GM12878 (cell line): ENCODE data around the gene NECTIN2. TPM values are rescaled to one million over a fixed set of nuclear protein-coding genes. Genes with fewer than 3 reads are reported as not detected.

Source experiments
- ATAC-seq: fragments of 200-7000 bp; cut with Tn5 transposase; 3 replicates; pipeline ENCODE4 v1.9.1; 2020; ENCODE audit warnings: mild to moderate bottlenecking, moderate library complexity
- BruUV-seq: library from RNA; stranded (reverse); fragments of 400-500 nt; replicated peaks from 2 replicates; lab custom pipeline; 2021; lab: Mats Ljungman, UMichigan
- CTCF ChIA-PET: fragments of 300-600 bp; sonication (Branson Sonifier 250); formaldehyde crosslinking; extraction: SDS; loops from one replicate; lab custom pipeline; 2021; ENCODE audit warnings: inconsistent platforms; lab: Yijun Ruan, JAX
- POLR2A ChIA-PET: fragments of 350-600 bp; formaldehyde crosslinking; extraction: SDS; loops from one replicate; lab custom pipeline; 2021; ENCODE audit warnings: inconsistent platforms; lab: Charles Lee
- RAD21 ChIA-PET: fragments of 300-600 bp; sonication (Branson Sonifier 250); formaldehyde crosslinking; loops from one replicate; lab custom pipeline; 2023; ENCODE audit warnings: antibody characterized with exemption; ENCODE audit not compliant: unreplicated experiment; lab: Charles Lee
- SMC1A ChIA-PET: fragments of 300-600 bp; sonication (Branson Sonifier 250); formaldehyde crosslinking; loops from one replicate; lab custom pipeline; 2023; ENCODE audit not compliant: unreplicated experiment, uncharacterized antibody; lab: Charles Lee
- DNase-seq: peaks from one replicate; pipeline ENCODE4 v3.0.0-alpha.2; 2011; ENCODE audit warnings: low read depth, low spot score
- FAIRE-seq: peaks from 3 replicates; lab custom pipeline; 2011; peaks lifted over from hg19 to GRCh38; lab: Jason Lieb, UNC
- H2AFZ ChIP-seq: 2 replicates; pipeline ENCODE4 v1.6.0; 2011; ENCODE audit warnings: low read depth, low read length, control low read depth; ENCODE audit not compliant: control insufficient read depth
- H3K27ac ChIP-seq: 2 replicates; pipeline ENCODE4 v1.5.1; 2011; ENCODE audit warnings: control low read depth; ENCODE audit not compliant: control insufficient read depth, insufficient read depth
- H3K27me3 ChIP-seq, 2 experiments: replicated peaks in 1 of 2; 2 replicates each; pipeline versions ENCODE4 v1.6.0 to v1.6.1; 2011; ENCODE audit warnings: low read length in 1 of 2; ENCODE audit not compliant: control insufficient read depth in 2 of 2, insufficient read depth in 2 of 2
- H3K36me3 ChIP-seq, 2 experiments: 2 replicates each; pipeline ENCODE4 v1.5.1; 2011; ENCODE audit warnings: low read length in 1 of 2; ENCODE audit not compliant: control insufficient read depth in 2 of 2, insufficient read depth in 2 of 2
- H3K4me1 ChIP-seq: 2 replicates; pipeline ENCODE4 v1.6.1; 2011; ENCODE audit warnings: mild to moderate bottlenecking, low read length, moderate library complexity, mixed read lengths; ENCODE audit not compliant: control insufficient read depth, insufficient read depth
- H3K4me2 ChIP-seq: 2 replicates; pipeline ENCODE4 v1.6.0; 2011; ENCODE audit warnings: control low read depth; ENCODE audit not compliant: control insufficient read depth, insufficient read depth
- H3K4me3 ChIP-seq: fragments of 200-600 bp; sonication (generic); 2 replicates; pipeline ENCODE4 v1.5.1; 2016
- H3K79me2 ChIP-seq: 2 replicates; pipeline ENCODE4 v1.6.0; 2011; ENCODE audit warnings: low read length; ENCODE audit not compliant: control insufficient read depth, insufficient read depth
- H3K9ac ChIP-seq: 2 replicates; pipeline ENCODE4 v1.8.0; 2011; ENCODE audit warnings: low read length, control low read depth, mixed read lengths; ENCODE audit not compliant: control insufficient read depth, insufficient read depth
- H3K9me3 ChIP-seq: replicated peaks from 3 replicates; pipeline ENCODE4 v1.5.1; 2011; ENCODE audit warnings: mild to moderate bottlenecking, low read length; ENCODE audit not compliant: control insufficient read depth, insufficient read depth
- H4K20me1 ChIP-seq: 2 replicates; pipeline ENCODE4 v1.6.0; 2011; ENCODE audit not compliant: control insufficient read depth, insufficient read depth
- BHLHE40 ChIP-seq, 2 experiments: fragments of 450-650 bp in 1 of 2; IDR thresholded peaks; 2 replicates each; pipeline ENCODE4 v1.6.1; 2011 to 2017; ENCODE audit warnings: low read depth in 2 of 2, borderline replicate concordance in 1 of 2, improper control_type of control experiment in 1 of 2, low read length in 1 of 2, mild to moderate bottlenecking in 1 of 2
- JUND ChIP-seq: IDR thresholded peaks from 2 replicates; pipeline ENCODE4 v1.6.1; 2012; ENCODE audit warnings: low read depth, mild to moderate bottlenecking, low read length, improper control_type of control experiment, moderate library complexity
- KAT2A ChIP-seq: conservative IDR thresholded peaks from 2 replicates; pipeline ENCODE4 v1.6.1; 2011; ENCODE audit warnings: low read depth, low read length; ENCODE audit not compliant: control insufficient read depth
- KDM1A ChIP-seq: fragments of 200-600 bp; sonication (generic); IDR thresholded peaks from 2 replicates; pipeline ENCODE4 v1.6.1; 2016; ENCODE audit warnings: borderline replicate concordance
- MEF2A ChIP-seq: IDR thresholded peaks from 2 replicates; pipeline ENCODE4 v1.6.1; 2011; ENCODE audit warnings: low read depth, mild to moderate bottlenecking, low read length, moderate library complexity; ENCODE audit not compliant: insufficient read depth
- MTA2 ChIP-seq: fragments of 450-650 bp; IDR thresholded peaks from 2 replicates; pipeline ENCODE4 v1.6.1; 2016; ENCODE audit warnings: low read depth, mild to moderate bottlenecking, moderate library complexity
- MYC ChIP-seq: IDR thresholded peaks from 2 replicates; pipeline ENCODE4 v1.6.1; 2011; ENCODE audit warnings: mild to moderate bottlenecking, low read length, moderate library complexity, inconsistent platforms; ENCODE audit not compliant: insufficient read depth, insufficient replicate concordance, insufficient read length, severe bottlenecking
- REST ChIP-seq: IDR thresholded peaks from 2 replicates; pipeline ENCODE4 v1.6.1; 2012; ENCODE audit warnings: mild to moderate bottlenecking, low read depth, low read length
- SMAD5 ChIP-seq: IDR thresholded peaks from 2 replicates; pipeline ENCODE4 v1.6.1; 2016; ENCODE audit warnings: antibody characterized with exemption, low read depth
- SREBF1 ChIP-seq: IDR thresholded peaks from 2 replicates; pipeline ENCODE4 v1.6.1; 2012; ENCODE audit warnings: mild to moderate bottlenecking, low read length
- ZBED1 ChIP-seq: IDR thresholded peaks from 2 replicates; pipeline ENCODE4 v1.6.1; 2016; ENCODE audit warnings: borderline replicate concordance
- WGBS: methylation state at CpG from one replicate; pipeline ENCODE4 v1.1.6; 2016; ENCODE audit warnings: low lambda C conversion rate; ENCODE audit not compliant: insufficient replicate concordance, insufficient coverage; ENCODE audit errors: missing lambda C conversion rate; 5-methylcytosine and 5-hydroxymethylcytosine counted together
- in situ Hi-C: fragments of 300-500 bp; cut with MboI; formaldehyde crosslinking; loops from 9 replicates; pipeline ENCODE4 v1.14.3; 2018; ENCODE audit warnings: mixed read lengths
- intact Hi-C: fragments of 100-400 bp; cut with micrococcal nuclease; formaldehyde crosslinking; loops from one replicate; pipeline ENCODE4 v1.14.2; 2022; ENCODE audit not compliant: unreplicated experiment
- polyA plus RNA-seq, 11 experiments: library from polyadenylated mRNA; depleted of rRNA in 4 of 11; unstranded in 6 of 11; stranded (reverse) in 5 of 11; fragments of >200 nt; fragmentation: Nextera tagmentation in 4 of 11; fragmentation: Illumina TruSeq in 1 of 11; extraction: Ambion mirVana in 4 of 11; extraction: Trizol in 1 of 11; gene quantifications; 1 replicate in 1 of 11; 2 replicates in 10 of 11; pipeline versions ENCODE4 v1.2.1 to v1.2.3, GENCODE V29; 2011 to 2016; ENCODE audit warnings: inconsistent platforms in 2 of 11, missing spikeins in 2 of 11, low read depth in 1 of 11
- total RNA-seq, 4 experiments: library from RNA; depleted of rRNA in 3 of 4; stranded (reverse); fragments of >200 nt in 3 of 4; fragmentation: Illumina TruSeq in 1 of 4; extraction: Trizol in 1 of 4; gene quantifications; 2 replicates each; pipeline versions ENCODE4 v1.2.1 to v1.2.3, GENCODE V29; 2013 to 2021

Gene NECTIN2
- total and polyA plus RNA-seq, 10 of the 15 experiments (the other 5 are each of a cell fraction or from before 2014, with no cell fraction given), result 0.05 to 0.36 (median 0.26) TPM; not detected in 5

DNA sequence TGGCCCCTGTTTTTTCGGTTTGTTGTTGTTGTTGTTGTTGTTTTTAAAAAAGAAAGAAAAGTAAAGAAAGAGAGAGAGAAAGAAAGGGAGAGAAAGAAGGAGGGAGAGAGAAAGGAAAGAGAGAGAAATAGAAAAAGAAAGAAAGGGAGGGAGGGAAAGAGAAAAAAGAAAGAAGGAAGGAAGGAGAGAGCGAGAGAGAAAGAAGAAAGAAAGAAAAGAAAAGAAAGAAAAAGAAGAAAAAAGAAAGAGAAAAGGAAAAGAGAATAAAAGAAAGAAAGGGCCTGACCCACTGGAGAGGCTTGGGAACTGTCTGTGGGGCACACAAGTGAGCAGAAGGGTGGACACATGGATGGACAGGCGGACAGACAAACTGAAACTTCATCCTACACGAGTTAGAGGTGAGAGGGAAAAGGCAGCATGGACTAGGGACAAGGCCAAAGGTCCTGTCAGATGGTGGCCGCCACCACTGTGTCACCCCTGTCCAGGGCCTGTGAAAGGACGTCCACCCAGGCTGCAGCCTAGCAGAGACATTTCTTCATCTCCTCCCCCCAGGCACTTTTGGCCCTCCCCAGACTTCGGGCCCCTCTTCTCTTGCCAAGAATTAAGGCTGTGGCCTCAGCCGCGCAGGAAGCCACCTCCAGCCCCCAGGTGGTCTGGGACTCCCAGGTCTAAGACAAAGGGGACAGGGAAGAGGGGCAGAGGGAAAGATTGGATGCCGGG is 46.3 kb upstream of the NECTIN2 start:
- no peak overlapping the region for H2AFZ ChIP-seq
- peaks cover 21% of the 10 kb centered on the region for H3K4me1 ChIP-seq
- H3K9ac ChIP-seq, result no peak overlapping the region
- CTCF ChIA-PET, result interaction anchor here (0.7 to 4.1 kb wide), 7 partner anchors 15 to 145 kb away, joined by 3 to 24 read pairs (median 5); no protein-coding TSS in a partner anchor
- 32% methylated on average over 10 of the region's 10 CpGs for WGBS
- H3K27ac ChIP-seq, result no peak overlapping the region
- no peak overlapping the region for H3K4me3 ChIP-seq
- in situ Hi-C loops (no loop called here), intact Hi-C loops (loop anchor here (5.0 kb wide), 1 partner anchor 43 kb away; no protein-coding TSS in a partner anchor)
- H3K27me3 ChIP-seq, result no peaks in the 10 kb centered on the region; a peak in 1 of 4 replicates
- no TSS peak for BruUV-seq
- H3K4me2 ChIP-seq, result no peak overlapping the region
- no peaks in the 10 kb centered on the region for H3K79me2 ChIP-seq
- SMC1A ChIA-PET, result interaction anchor here (1.8 kb wide), 1 partner anchor 76 kb away, joined by 4 read pairs; no protein-coding TSS in a partner anchor
- no peaks in the 10 kb centered on the region for H4K20me1 ChIP-seq
- FAIRE-seq (no peak), DNase-seq (no peak), ATAC-seq (peak; percentile 8; the same call in 1 of the 3 replicates)
- no peaks in the 10 kb centered on the region for H3K9me3 ChIP-seq
- no peak for TF ChIP-seq JUND
- RAD21 ChIA-PET, result interaction anchor here (0.5 kb wide), 1 partner anchor 63 kb away, joined by 3 read pairs; no protein-coding TSS in a partner anchor
- H3K36me3 ChIP-seq, result no peaks in the 10 kb centered on the region
- POLR2A ChIA-PET, result no interaction called here

GRCh38 chr19:44800461-44800860 is 45.6 kb upstream of the NECTIN2 start:
- Histone ChIP-seq H4K20me1 (no peaks in the 10 kb centered on the region), H3K9me3 (no peaks in the 10 kb centered on the region), H3K4me3 (no peak overlapping the region), H3K4me2 (no peak overlapping the region), H3K27ac (no peak overlapping the region), H3K79me2 (no peaks in the 10 kb centered on the region), H3K9ac (no peak overlapping the region), H2AFZ (no peak overlapping the region), H3K27me3 (no peaks in the 10 kb centered on the region; a peak in 1 of 4 replicates), H3K36me3 (no peaks in the 10 kb centered on the region), H3K4me1 (peaks cover 21% of the 10 kb centered on the region)
- ChIA-PET SMC1A (no interaction called here), CTCF (interaction anchor here (3.3 to 4.1 kb wide), 2 partner anchors 16 to 29 kb away, joined by 10 to 24 read pairs; no protein-coding TSS in a partner anchor), POLR2A (no interaction called here), RAD21 (no interaction called here)
- no TSS peak for BruUV-seq
- FAIRE-seq (peak; percentile 81), ATAC-seq (peak; percentile 99), DNase-seq (peak; percentile 34)
- intact Hi-C loops, result loop anchor here (5.0 kb wide), 1 partner anchor 42 kb away; no protein-coding TSS in a partner anchor
- in situ Hi-C loops, result no loop called here
- 4% methylated on average over 3 of the region's 3 CpGs for WGBS
- TF ChIP-seq BHLHE40 (IDR thresholded peaks at IDR 0.05; ENCODE audit: borderline replicate concordance in 1 of 2, low read depth in 2 of 2, low read length in 1 of 2) (peak in 1 of 2 experiments; percentile 44; a peak in 1 of 4 replicates), MYC (no peak), MEF2A (no peak), REST (no peak), SREBF1 (no peak), KDM1A (no peak), SMAD5 (no peak), ZBED1 (no peak), JUND (no peak), MTA2 (no peak), KAT2A (no peak)
